ENCODE measurements around the gene AHCYL2. TPM values are rescaled to one million over a fixed set of nuclear protein-coding genes. Genes with fewer than 3 reads are reported as not detected.

Gene AHCYL2
- total and polyA plus RNA-seq, 2 donors (not counting 1 experiment from before 2014, with no cell fraction given), result 8.8 to 26.2 TPM

DNA sequence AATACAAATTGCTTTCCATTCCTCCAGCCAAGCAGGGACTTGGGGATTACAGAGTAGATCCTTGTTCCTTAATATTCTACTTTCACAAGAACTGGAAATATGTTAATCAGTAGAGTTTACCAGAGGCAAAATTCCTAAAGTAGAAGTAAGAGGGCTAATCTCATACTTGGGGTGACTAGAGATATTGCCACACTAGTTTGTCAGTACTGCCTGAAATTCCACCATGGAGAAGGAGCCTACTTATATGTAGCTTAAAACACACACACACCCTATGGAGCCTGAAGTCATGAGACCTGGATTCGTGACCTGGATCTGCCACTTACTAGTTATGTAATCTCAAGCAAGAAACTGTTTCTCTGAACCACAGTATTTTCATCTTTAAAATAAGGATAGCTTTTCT lies 243.3 kb downstream of the AHCYL2 start:
- Mint-ChIP-seq H3K27ac (no peak overlapping the region), H3K4me1 (peaks cover 1% of the 10 kb centered on the region), H3K27me3 (no peaks in the 10 kb centered on the region), H3K4me3 (no peak overlapping the region), H3K9me3 (ENCODE audit: insufficient read depth) (no peaks in the 10 kb centered on the region)
- TF ChIP-seq CTCF (IDR thresholded peaks at IDR 0.05) (no peak), EZH2 (IDR thresholded peaks at IDR 0.05; ENCODE audit: borderline replicate concordance, insufficient read depth, low read depth, low read length, poor library complexity, severe bottlenecking) (no peak)
- no peak overlapping the region for H2AFZ ChIP-seq (ENCODE audit: insufficient read depth, low read depth, low read length, poor library complexity, severe bottlenecking)
- H3K4me1 ChIP-seq (ENCODE audit: control insufficient read depth in 2 of 2, insufficient read depth in 2 of 2, low read length in 2 of 2), result no peaks in the 10 kb centered on the region
- H3K36me3 ChIP-seq (replicated peaks in 1 of 2; ENCODE audit: control extremely low read depth in 1 of 2, control insufficient read depth in 1 of 2, extremely low read depth in 1 of 2, insufficient read depth in 2 of 2, low read length in 1 of 2), result no peaks in the 10 kb centered on the region
- no peaks in the 10 kb centered on the region for H3K27me3 ChIP-seq (replicated peaks in 1 of 4; ENCODE audit: control extremely low read depth in 1 of 4, control insufficient read depth in 3 of 4, insufficient read depth in 4 of 4, low read length in 3 of 4)
- H4K20me1 ChIP-seq (ENCODE audit: control insufficient read depth, insufficient read depth, low read length, poor library complexity, severe bottlenecking), result no peaks in the 10 kb centered on the region
- no peak overlapping the region for H3K4me2 ChIP-seq (replicated peaks; ENCODE audit: low read depth, low read length, poor library complexity, severe bottlenecking)
- no peak overlapping the region for H3K9ac ChIP-seq (ENCODE audit: low read length)
- no peak overlapping the region for H3K27ac ChIP-seq (ENCODE audit: low read length in 2 of 2)
- ATAC-seq (ENCODE audit: low read depth) (no peak), DNase-seq (no peak)
- no peaks in the 10 kb centered on the region for H3K79me2 ChIP-seq (ENCODE audit: control insufficient read depth, insufficient read depth, low read length)
- intact Hi-C loops (cut with micrococcal nuclease), result no loop called here
- CTCF ChIA-PET, result interaction anchor here (0.9 to 7.2 kb wide), 3 partner anchors 98 to 167 kb away, joined by 3 to 156 read pairs (median 3); no protein-coding TSS in a partner anchor
- WGBS (ENCODE audit: insufficient coverage), result no CpG with 5 or more reads among the region's 1 CpG
- POLR2A ChIA-PET, result no interaction called here
- no peak overlapping the region for H3K4me3 ChIP-seq (ENCODE audit: control extremely low read depth in 1 of 5, extremely low read depth in 1 of 5, insufficient read depth in 1 of 5, low read depth in 2 of 5, low read length in 4 of 5)
- no peaks in the 10 kb centered on the region for H3K9me3 ChIP-seq (ENCODE audit: control extremely low read depth in 1 of 3, control insufficient read depth in 2 of 3, insufficient read depth in 1 of 3, low read length in 2 of 3)

DNA sequence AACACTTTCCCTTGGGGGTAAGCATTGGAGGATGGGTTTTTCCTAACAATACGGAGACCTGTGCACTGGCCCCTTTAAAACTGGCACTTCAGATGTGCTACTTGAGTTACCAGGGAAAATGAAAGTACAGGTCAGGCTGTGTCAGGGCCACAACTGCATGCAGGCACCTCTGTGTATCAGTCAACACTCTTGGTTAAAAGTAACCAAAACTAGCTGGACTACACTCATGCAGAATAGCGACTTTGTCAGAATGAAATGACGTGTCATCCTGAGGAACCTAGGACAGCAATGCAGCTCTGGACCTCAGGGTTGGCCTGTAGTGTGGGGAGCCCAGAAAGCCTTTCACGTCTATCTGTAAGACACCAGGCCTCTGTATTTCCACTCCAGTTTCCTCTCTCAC lies 243.7 kb downstream of the AHCYL2 start:
- Mint-ChIP-seq H3K27me3 (no peaks in the 10 kb centered on the region), H3K4me1 (peaks cover 1% of the 10 kb centered on the region), H3K27ac (no peak overlapping the region), H3K4me3 (no peak overlapping the region), H3K9me3 (ENCODE audit: insufficient read depth) (no peaks in the 10 kb centered on the region)
- Histone ChIP-seq H4K20me1 (ENCODE audit: control insufficient read depth, insufficient read depth, low read length, poor library complexity, severe bottlenecking) (no peaks in the 10 kb centered on the region), H3K27me3 (replicated peaks in 1 of 4; ENCODE audit: control extremely low read depth in 1 of 4, control insufficient read depth in 3 of 4, insufficient read depth in 4 of 4, low read length in 3 of 4) (no peaks in the 10 kb centered on the region), H3K9ac (ENCODE audit: low read length) (no peak overlapping the region), H3K4me1 (ENCODE audit: control insufficient read depth in 2 of 2, insufficient read depth in 2 of 2, low read length in 2 of 2) (no peaks in the 10 kb centered on the region), H3K36me3 (replicated peaks in 1 of 2; ENCODE audit: control extremely low read depth in 1 of 2, control insufficient read depth in 1 of 2, extremely low read depth in 1 of 2, insufficient read depth in 2 of 2, low read length in 1 of 2) (no peaks in the 10 kb centered on the region), H3K9me3 (ENCODE audit: control extremely low read depth in 1 of 3, control insufficient read depth in 2 of 3, insufficient read depth in 1 of 3, low read length in 2 of 3) (no peaks in the 10 kb centered on the region), H3K27ac (ENCODE audit: low read length in 2 of 2) (no peak overlapping the region), H3K79me2 (ENCODE audit: control insufficient read depth, insufficient read depth, low read length) (no peaks in the 10 kb centered on the region), H3K4me2 (replicated peaks; ENCODE audit: low read depth, low read length, poor library complexity, severe bottlenecking) (no peak overlapping the region), H3K4me3 (ENCODE audit: control extremely low read depth in 1 of 5, extremely low read depth in 1 of 5, insufficient read depth in 1 of 5, low read depth in 2 of 5, low read length in 4 of 5) (no peak overlapping the region), H2AFZ (ENCODE audit: insufficient read depth, low read depth, low read length, poor library complexity, severe bottlenecking) (no peak overlapping the region)
- TF ChIP-seq EZH2 (IDR thresholded peaks at IDR 0.05; ENCODE audit: borderline replicate concordance, insufficient read depth, low read depth, low read length, poor library complexity, severe bottlenecking) (no peak), CTCF (IDR thresholded peaks at IDR 0.05) (no peak)
- WGBS (ENCODE audit: insufficient coverage), result 87% methylated on average over 4 of the region's 4 CpGs
- ChIA-PET CTCF (interaction anchor here (0.6 to 7.2 kb wide), 7 partner anchors 98 to 255 kb away, joined by 3 to 156 read pairs (median 5); no protein-coding TSS in a partner anchor), POLR2A (no interaction called here)
- ATAC-seq (ENCODE audit: low read depth) (no peak), DNase-seq (no peak)
- intact Hi-C loops (cut with micrococcal nuclease), result no loop called here

Measured in B cell (primary cell).